Measurements from ENCODE around the gene VPS4A. TPM values are rescaled to one million over a fixed set of nuclear protein-coding genes. Genes with fewer than 3 reads are reported as not detected.

VPS4A gene
- polyA plus RNA-seq, 3 donors: 18.2 to 25.7 (median 21.8) TPM

- peak within 1 kb of the TSS; percentile 93 for H3K4me2 ChIP-seq (replicated peaks; ENCODE audit: extremely low read depth, low read length, poor library complexity, severe bottlenecking)
- H3K27ac Mint-ChIP-seq: peak within 1 kb of the TSS; percentile 33 to 92 (median 87)
- H3K27me3 Mint-ChIP-seq (ENCODE audit: low read depth in 3 of 3): peaks cover 0 to 2% (median 1%) of the 10 kb centered on the region in 3 donors
- H3K27ac ChIP-seq (ENCODE audit: low read depth in 1 of 2, low read length in 2 of 2): peak within 1 kb of the TSS; percentile 9 to 82
- H3K36me3 ChIP-seq (replicated peaks in 1 of 2; ENCODE audit: control insufficient read depth in 1 of 2, insufficient read depth in 2 of 2, low read length in 2 of 2): peaks cover 35 to 65% of the 10 kb centered on the region in 2 donors
- peak within 1 kb of the TSS; percentile 77 to 86 for H3K4me3 Mint-ChIP-seq
- H3K36me3 Mint-ChIP-seq: peaks cover 44 to 64% of the 10 kb centered on the region in 2 donors
- H3K27me3 ChIP-seq (ENCODE audit: control insufficient read depth in 2 of 2, insufficient read depth in 2 of 2, low read length in 2 of 2): no peaks in the 10 kb centered on the region
- H3K4me3 ChIP-seq (replicated peaks in 1 of 3; ENCODE audit: low read depth in 2 of 3, low read length in 3 of 3): peak within 1 kb of the TSS; percentile 44 to 88 (median 85)
- peaks cover 13 to 27% of the 10 kb centered on the region in 2 donors for H3K4me1 ChIP-seq (ENCODE audit: control insufficient read depth in 1 of 2, insufficient read depth in 2 of 2, low read length in 2 of 2)
- peak within 1 kb of the TSS; percentile 77 for H3K9ac ChIP-seq (ENCODE audit: insufficient read depth, low read length, poor library complexity, severe bottlenecking)
- TF ChIP-seq CTCF (IDR thresholded peaks at IDR 0.05): no peak
- H3K79me2 ChIP-seq (ENCODE audit: insufficient read depth, low read length): peaks cover 49% of the 10 kb centered on the region
- DNase-seq: peak; percentile 53 to 84 (median 63)
- intact Hi-C loops (cut with micrococcal nuclease): no loop called here
- under 1% methylated on average over 88 of the region's 93 CpGs for WGBS (ENCODE audit: insufficient coverage)
- peaks cover 36% of the 10 kb centered on the region for H4K20me1 ChIP-seq (ENCODE audit: insufficient read depth, low read length)
- peak within 1 kb of the TSS; percentile 90 for H2AFZ ChIP-seq (ENCODE audit: insufficient read depth, low read depth, low read length, poor library complexity, severe bottlenecking)
- H3K9me3 Mint-ChIP-seq: peaks cover 0 to 2% (median 0%) of the 10 kb centered on the region in 7 donors
- peaks cover 28% of the 10 kb centered on the region for H3K4me1 Mint-ChIP-seq
- H3K9me3 ChIP-seq (replicated peaks in 1 of 2; ENCODE audit: control insufficient read depth in 1 of 2, insufficient read depth in 1 of 2, low read length in 2 of 2): no peaks in the 10 kb centered on the region
Measured at GRCh38 chr16:69330286-69331109, 19.3 kb downstream of the VPS4A start, which contains the start of gene PDF. Gene PDF (minus strand): TSS chr16:69330588. CDS start chr16:69330570, 18 bp downstream.

- Mint-ChIP-seq H3K9me3 (peaks cover 0 to 2% (median 0%) of the 10 kb centered on the region in 7 donors), H3K27me3 (ENCODE audit: low read depth in 3 of 3) (peaks cover 0 to 2% (median 0%) of the 10 kb centered on the region in 3 donors), H3K36me3 (peaks cover 46 to 52% of the 10 kb centered on the region in 2 donors), H3K4me1 (peaks cover 23% of the 10 kb centered on the region), H3K4me3 (no peak overlapping the region), H3K27ac (no peak overlapping the region)
- no peak for DNase-seq
- no peak overlapping the region for H3K4me3 ChIP-seq (replicated peaks in 1 of 3; ENCODE audit: low read depth in 2 of 3, low read length in 3 of 3)
- H3K9ac ChIP-seq (ENCODE audit: insufficient read depth, low read length, poor library complexity, severe bottlenecking): no peak overlapping the region
- no peak for TF ChIP-seq CTCF (IDR thresholded peaks at IDR 0.05)
- H3K79me2 ChIP-seq (ENCODE audit: insufficient read depth, low read length): peaks cover 25% of the 10 kb centered on the region
- no peaks in the 10 kb centered on the region for H3K27me3 ChIP-seq (ENCODE audit: control insufficient read depth in 2 of 2, insufficient read depth in 2 of 2, low read length in 2 of 2)
- no peak overlapping the region for H2AFZ ChIP-seq (ENCODE audit: insufficient read depth, low read depth, low read length, poor library complexity, severe bottlenecking)
- H3K27ac ChIP-seq (ENCODE audit: low read depth in 1 of 2, low read length in 2 of 2): no peak overlapping the region
- H4K20me1 ChIP-seq (ENCODE audit: insufficient read depth, low read length): peaks cover 3% of the 10 kb centered on the region
- WGBS (ENCODE audit: insufficient coverage): 98% methylated on average over 9 of the region's 9 CpGs
- no peak overlapping the region for H3K4me2 ChIP-seq (replicated peaks; ENCODE audit: extremely low read depth, low read length, poor library complexity, severe bottlenecking)
- intact Hi-C loops (cut with micrococcal nuclease): loop anchor here (5.0 kb wide), 2 partner anchors 48 to 53 kb away; partner anchors contain the start of gene TERF2 (in 1 of the 2)
- H3K36me3 ChIP-seq (replicated peaks in 1 of 2; ENCODE audit: control insufficient read depth in 1 of 2, insufficient read depth in 2 of 2, low read length in 2 of 2): peaks cover 32 to 54% of the 10 kb centered on the region in 2 donors
- no peaks in the 10 kb centered on the region for H3K9me3 ChIP-seq (replicated peaks in 1 of 2; ENCODE audit: control insufficient read depth in 1 of 2, insufficient read depth in 1 of 2, low read length in 2 of 2)
- H3K4me1 ChIP-seq (ENCODE audit: control insufficient read depth in 1 of 2, insufficient read depth in 2 of 2, low read length in 2 of 2): peaks cover 18 to 30% of the 10 kb centered on the region in 2 donors
Measured at GRCh38 chr16:69334696-69335095, 23.5 kb downstream of the VPS4A start.

All from CD14-positive monocyte (primary cell).